Adipose tissue (tissue), 3 donors: ENCODE measurements around the gene NPAS3. TPM values are rescaled to one million over a fixed set of nuclear protein-coding genes. Genes with fewer than 3 reads are reported as not detected.

Source experiments
- H3K27ac ChIP-seq: one replicate; pipeline ENCODE4 v1.5.1; 2013; ENCODE audit warnings: low read depth, low read length
- WGBS, 3 donors: extraction: QIAGEN DNeasy Blood & Tissue Kit; methylation state at CpG; one replicate each; pipeline ENCODE4 v1.1.7; 2013; 5-methylcytosine and 5-hydroxymethylcytosine counted together
- polyA plus RNA-seq, 3 donors: library from polyadenylated mRNA; stranded (reverse); fragments of 200-250 nt; gene quantifications; one replicate each; pipeline ENCODE4 v1.2.3, GENCODE V29; 2013
- donor health status: healthy with polysubstance abuse.
- donor health status: Bipolar disorder and iron deficiency.
- donor health status: healthy.

NPAS3 gene
- polyA plus RNA-seq, 3 donors = 0.26 to 2.8 (median 0.51) TPM

GRCh38 chr14:33669111-33669510 is 730.4 kb downstream of the NPAS3 start:
- H3K27ac ChIP-seq = no peak overlapping the region
- WGBS, 3 donors = 35 to 75% (median 55%) methylated on average over 2 of the region's 2 CpGs

- WGBS, 3 donors = 94 to 96% (median 95%) methylated on average over 5 of the region's 5 CpGs
These were observed 731.6 kb downstream of the NPAS3 start for GRCh38 chr14:33670235-33670634.

GRCh38 chr14:33671556-33671955 is 732.9 kb downstream of the NPAS3 start:
- 60 to 69% (median 63%) methylated on average over 1 of the region's 1 CpG for WGBS, 3 donors
- H3K27ac ChIP-seq = no peak overlapping the region

More at GRCh38 chr14:33670235-33670634, 731.6 kb downstream of the NPAS3 start:
- H3K27ac ChIP-seq = no peak overlapping the region

GRCh38 chr14:33674927-33675326 is 736.2 kb downstream of the NPAS3 start:
- WGBS, 3 donors = 89 to 94% (median 93%) methylated on average over 5 of the region's 5 CpGs
- no peak overlapping the region for H3K27ac ChIP-seq

GRCh38 chr14:33675415-33676130 is 736.9 kb downstream of the NPAS3 start:
- no peak overlapping the region for H3K27ac ChIP-seq
- 69 to 89% (median 81%) methylated on average over 5 of the region's 5 CpGs for WGBS, 3 donors

GRCh38 chr14:33676135-33676566 is 737.5 kb downstream of the NPAS3 start:
- no peak overlapping the region for H3K27ac ChIP-seq
- 43 to 59% (median 50%) methylated on average over 7 of the region's 7 CpGs for WGBS, 3 donors

GRCh38 chr14:33676891-33677290 is 738.2 kb downstream of the NPAS3 start:
- WGBS, 3 donors = 93 to 98% (median 96%) methylated on average over 5 of the region's 5 CpGs
- H3K27ac ChIP-seq = no peak overlapping the region

GRCh38 chr14:33678005-33678404 is 739.3 kb downstream of the NPAS3 start:
- no peak overlapping the region for H3K27ac ChIP-seq
- WGBS, 3 donors = 93 to 96% (median 94%) methylated on average over 5 of the region's 5 CpGs

- no peak overlapping the region for H3K27ac ChIP-seq
- WGBS, 3 donors = 71 to 90% (median 85%) methylated on average over 2 of the region's 2 CpGs
These were observed 740.3 kb downstream of the NPAS3 start for GRCh38 chr14:33679025-33679424.

- 75 to 83% (median 76%) methylated on average over 3 of the region's 3 CpGs for WGBS, 3 donors
- no peak overlapping the region for H3K27ac ChIP-seq
These were observed 741.0 kb downstream of the NPAS3 start for GRCh38 chr14:33679461-33680225.

GRCh38 chr14:33680873-33681272 is 742.2 kb downstream of the NPAS3 start:
- 91 to 97% (median 96%) methylated on average over 6 of the region's 6 CpGs for WGBS, 3 donors
- no peak overlapping the region for H3K27ac ChIP-seq

GRCh38 chr14:33682760-33683159 is 744.1 kb downstream of the NPAS3 start:
- H3K27ac ChIP-seq = no peak overlapping the region
- WGBS, 3 donors = 47 to 76% (median 53%) methylated on average over 4 of the region's 4 CpGs

- no peak overlapping the region for H3K27ac ChIP-seq
- 91 to 98% (median 94%) methylated on average over 9 of the region's 9 CpGs for WGBS, 3 donors
These were observed 746.3 kb downstream of the NPAS3 start for GRCh38 chr14:33685026-33685425.

GRCh38 chr14:33685698-33686097 is 747.0 kb downstream of the NPAS3 start:
- 75 to 88% (median 88%) methylated on average over 1 of the region's 1 CpG for WGBS, 3 donors
- no peak overlapping the region for H3K27ac ChIP-seq

GRCh38 chr14:33686218-33686617 is 747.5 kb downstream of the NPAS3 start:
- 81 to 82% (median 82%) methylated on average over 3 of the region's 3 CpGs for WGBS, 3 donors
- H3K27ac ChIP-seq = no peak overlapping the region

GRCh38 chr14:33686856-33687255 is 748.2 kb downstream of the NPAS3 start:
- 81 to 93% (median 89%) methylated on average over 4 of the region's 4 CpGs for WGBS, 3 donors

GRCh38 chr14:33689680-33690079 is 751.0 kb downstream of the NPAS3 start:
- 83 to 86% (median 85%) methylated on average over 4 of the region's 4 CpGs for WGBS, 3 donors
- H3K27ac ChIP-seq = no peak overlapping the region

More at GRCh38 chr14:33686856-33687255, 748.2 kb downstream of the NPAS3 start:
- H3K27ac ChIP-seq = no peak overlapping the region

GRCh38 chr14:33691907-33692306 is 753.2 kb downstream of the NPAS3 start:
- H3K27ac ChIP-seq = no peak overlapping the region
- 79 to 86% (median 81%) methylated on average over 4 of the region's 4 CpGs for WGBS, 3 donors

GRCh38 chr14:33692762-33693161 is 754.1 kb downstream of the NPAS3 start:
- WGBS, 3 donors = 62 to 83% (median 81%) methylated on average over 2 of the region's 2 CpGs
- no peak overlapping the region for H3K27ac ChIP-seq
